ENCODE data around the gene CFAP58.

Gene CFAP58

DNA sequence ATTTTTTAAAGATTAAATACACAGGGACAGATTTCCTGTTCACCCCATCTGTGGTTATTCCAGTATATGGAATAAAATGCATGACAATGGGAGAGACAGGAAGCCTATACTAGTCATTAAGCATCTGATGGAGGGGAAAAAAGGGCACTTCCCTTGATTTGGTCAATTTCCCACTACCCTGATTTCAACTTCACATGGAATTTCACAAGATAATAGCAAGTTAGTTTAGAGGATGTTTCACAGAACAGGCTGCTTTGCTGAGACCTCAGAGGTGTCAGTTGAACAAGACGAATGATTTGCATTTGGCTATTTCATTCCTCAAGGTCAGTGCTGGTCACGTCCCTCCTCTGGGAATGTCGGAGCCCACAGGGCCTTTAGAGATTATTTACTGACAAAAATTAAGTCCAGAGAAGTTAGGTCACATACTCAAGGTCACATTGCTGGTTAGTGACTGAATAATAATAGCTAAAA, 10.7 kb upstream of the CFAP58 start:
- Histone ChIP-seq H3K36me3 (no peaks in the 10 kb centered on the region), H3K27ac (no peak overlapping the region), H3K4me3 (ENCODE audit: low read depth, low read length) (no peak overlapping the region), H3K9me3 (ENCODE audit: severe bottlenecking) (no peaks in the 10 kb centered on the region), H3K27me3 (ENCODE audit: insufficient read depth, low read depth, severe bottlenecking) (no peaks in the 10 kb centered on the region)
- TF ChIP-seq, protein P1, sequence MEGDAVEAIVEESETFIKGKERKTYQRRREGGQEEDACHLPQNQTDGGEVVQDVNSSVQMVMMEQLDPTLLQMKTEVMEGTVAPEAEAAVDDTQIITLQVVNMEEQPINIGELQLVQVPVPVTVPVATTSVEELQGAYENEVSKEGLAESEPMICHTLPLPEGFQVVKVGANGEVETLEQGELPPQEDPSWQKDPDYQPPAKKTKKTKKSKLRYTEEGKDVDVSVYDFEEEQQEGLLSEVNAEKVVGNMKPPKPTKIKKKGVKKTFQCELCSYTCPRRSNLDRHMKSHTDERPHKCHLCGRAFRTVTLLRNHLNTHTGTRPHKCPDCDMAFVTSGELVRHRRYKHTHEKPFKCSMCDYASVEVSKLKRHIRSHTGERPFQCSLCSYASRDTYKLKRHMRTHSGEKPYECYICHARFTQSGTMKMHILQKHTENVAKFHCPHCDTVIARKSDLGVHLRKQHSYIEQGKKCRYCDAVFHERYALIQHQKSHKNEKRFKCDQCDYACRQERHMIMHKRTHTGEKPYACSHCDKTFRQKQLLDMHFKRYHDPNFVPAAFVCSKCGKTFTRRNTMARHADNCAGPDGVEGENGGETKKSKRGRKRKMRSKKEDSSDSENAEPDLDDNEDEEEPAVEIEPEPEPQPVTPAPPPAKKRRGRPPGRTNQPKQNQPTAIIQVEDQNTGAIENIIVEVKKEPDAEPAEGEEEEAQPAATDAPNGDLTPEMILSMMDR (IDR thresholded peaks at IDR 0.05; ENCODE audit: low read depth, low read length) = no peak
- DNase-seq = no peak

DNA sequence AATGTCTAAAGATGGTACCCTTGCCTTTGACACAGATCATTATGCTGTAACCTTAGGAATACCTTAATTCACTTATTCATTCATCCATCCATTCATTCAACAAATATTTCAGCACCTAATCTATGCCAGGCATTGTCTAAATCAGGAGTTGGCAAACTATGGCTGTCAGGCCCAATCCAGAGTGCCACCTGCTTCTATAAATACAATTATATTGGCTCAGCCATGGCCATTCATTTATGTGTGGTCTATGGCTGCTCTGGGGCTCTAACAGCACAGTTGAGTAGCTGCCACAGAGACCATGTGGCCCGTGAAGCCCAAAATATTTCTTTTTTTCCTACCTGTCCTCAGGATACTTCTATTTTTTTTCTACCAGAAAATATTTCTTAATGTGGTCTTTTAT, 9.4 kb upstream of the CFAP58 start:
- Histone ChIP-seq H3K4me3 (ENCODE audit: low read depth, low read length) (no peak overlapping the region), H3K27me3 (ENCODE audit: insufficient read depth, low read depth, severe bottlenecking) (no peaks in the 10 kb centered on the region), H3K36me3 (no peaks in the 10 kb centered on the region), H3K27ac (no peak overlapping the region), H3K9me3 (ENCODE audit: severe bottlenecking) (no peaks in the 10 kb centered on the region)
- TF ChIP-seq, protein P1 (IDR thresholded peaks at IDR 0.05; ENCODE audit: low read depth, low read length) = no peak
- DNase-seq = no peak

DNA sequence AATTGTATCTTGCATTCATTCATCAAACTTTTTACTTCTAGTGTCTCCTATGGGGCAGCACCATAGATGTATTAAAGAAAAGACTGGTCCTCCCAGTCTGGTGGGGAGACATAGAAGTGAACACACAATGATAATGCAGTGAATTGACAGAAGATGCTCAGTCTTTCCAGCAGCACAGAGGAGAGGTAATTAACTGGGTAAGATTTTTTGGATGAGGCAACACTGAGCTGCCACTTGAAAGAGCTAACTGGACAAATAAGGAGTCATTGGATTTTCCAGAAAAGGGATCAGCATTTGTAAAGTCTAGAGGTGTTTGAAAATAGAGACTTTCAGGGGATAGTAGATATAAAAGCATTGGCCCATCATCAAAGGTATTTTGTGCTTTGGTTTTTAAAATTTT, 8.1 kb upstream of the CFAP58 start:
- TF ChIP-seq, protein P1 (IDR thresholded peaks at IDR 0.05; ENCODE audit: low read depth, low read length) = no peak
- no peak for DNase-seq
- H3K4me3 ChIP-seq (ENCODE audit: low read depth, low read length) = no peak overlapping the region

DNA sequence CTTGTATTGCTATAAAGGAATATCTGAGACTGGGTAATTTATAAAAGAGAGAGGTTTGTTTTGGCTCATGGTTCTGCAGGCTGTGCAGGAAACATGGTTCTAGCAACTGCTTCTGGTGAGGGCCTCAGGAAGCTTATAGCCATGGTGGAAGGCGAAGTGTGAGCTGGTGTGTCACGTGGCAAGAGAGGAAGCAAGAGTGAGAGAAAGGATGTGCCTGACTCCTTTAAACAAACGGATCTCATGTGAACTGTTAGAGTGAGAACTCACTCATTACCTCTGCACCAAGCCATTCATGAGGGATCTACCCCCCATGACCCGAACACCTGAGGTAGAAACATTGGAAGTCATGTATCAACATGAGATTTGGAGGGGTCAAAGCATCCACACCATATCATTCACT, 7.7 kb upstream of the CFAP58 start:
- Histone ChIP-seq H3K36me3 (no peaks in the 10 kb centered on the region), H3K4me3 (ENCODE audit: low read depth, low read length) (no peak overlapping the region), H3K9me3 (ENCODE audit: severe bottlenecking) (no peaks in the 10 kb centered on the region), H3K27me3 (ENCODE audit: insufficient read depth, low read depth, severe bottlenecking) (no peaks in the 10 kb centered on the region), H3K27ac (no peak overlapping the region)
- TF ChIP-seq, protein P1 (IDR thresholded peaks at IDR 0.05; ENCODE audit: low read depth, low read length) = no peak
- DNase-seq = no peak

More for the DNA sequence above, 8.1 kb upstream of the CFAP58 start:
- H3K36me3 ChIP-seq = no peaks in the 10 kb centered on the region
- no peaks in the 10 kb centered on the region for H3K27me3 ChIP-seq (ENCODE audit: insufficient read depth, low read depth, severe bottlenecking)
- H3K27ac ChIP-seq = no peak overlapping the region
- H3K9me3 ChIP-seq (ENCODE audit: severe bottlenecking) = no peaks in the 10 kb centered on the region

DNA sequence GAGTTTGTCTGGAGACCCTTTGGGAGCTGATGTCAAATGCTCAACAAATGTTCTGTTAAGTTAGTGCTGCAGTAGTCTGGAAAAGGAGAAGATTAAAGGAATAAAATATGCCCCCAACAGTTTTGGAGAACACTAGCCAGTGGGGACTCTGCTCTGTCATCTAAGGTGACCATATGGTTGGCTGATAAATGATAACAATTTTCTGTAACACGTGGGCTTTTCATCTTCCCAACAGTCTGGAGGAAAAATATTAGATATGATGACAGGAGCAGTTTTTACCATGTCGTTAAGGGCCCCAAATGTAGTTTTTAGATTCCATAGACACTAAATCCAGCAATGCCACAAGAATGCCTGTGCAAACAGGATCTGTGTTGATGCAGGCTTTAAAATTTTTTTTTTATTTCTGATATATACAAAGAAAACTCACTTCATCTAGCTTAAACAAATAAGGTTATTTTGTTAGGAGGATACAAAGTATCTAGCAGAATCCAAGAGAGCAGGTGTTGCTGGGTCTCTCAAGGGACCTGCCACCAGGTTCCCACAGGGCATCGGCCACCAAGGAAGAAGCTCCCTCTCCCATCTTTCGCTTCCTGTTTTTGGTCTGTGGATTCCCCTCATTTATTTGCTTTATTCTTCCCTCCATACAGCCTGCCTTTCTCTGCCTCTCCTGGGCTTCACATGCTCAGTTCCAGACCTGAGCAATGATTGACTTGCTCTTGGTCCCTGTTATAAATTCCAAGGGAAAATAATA, 6.2 kb upstream of the CFAP58 start:
- no peak for DNase-seq
- no peaks in the 10 kb centered on the region for H3K27me3 ChIP-seq (ENCODE audit: insufficient read depth, low read depth, severe bottlenecking)
- TF ChIP-seq, protein P1 (IDR thresholded peaks at IDR 0.05; ENCODE audit: low read depth, low read length) = no peak
- H3K9me3 ChIP-seq (ENCODE audit: severe bottlenecking) = no peaks in the 10 kb centered on the region
- H3K36me3 ChIP-seq = no peaks in the 10 kb centered on the region
- H3K27ac ChIP-seq = no peak overlapping the region
- H3K4me3 ChIP-seq (ENCODE audit: low read depth, low read length) = no peak overlapping the region

DNA sequence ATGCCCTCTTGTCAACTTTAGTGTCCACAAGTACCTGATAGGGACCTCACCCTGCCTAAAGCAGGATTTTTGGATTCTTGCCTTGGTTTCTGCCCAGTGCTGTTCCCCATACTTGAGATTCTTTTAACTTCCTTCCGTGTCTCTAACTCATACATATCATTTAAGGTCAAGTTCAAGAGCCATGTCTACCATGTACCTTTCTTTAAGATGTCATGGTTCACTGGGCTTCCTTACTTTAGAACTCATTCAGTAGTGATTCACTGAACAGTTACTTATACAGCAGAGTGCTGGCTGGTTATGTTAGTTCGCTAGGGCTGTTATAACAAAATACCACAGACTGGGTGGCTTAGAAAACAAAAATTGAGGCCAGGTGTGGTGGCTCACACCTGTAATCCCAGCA, 5.0 kb upstream of the CFAP58 start:
- no peak for DNase-seq
- Histone ChIP-seq H3K27me3 (ENCODE audit: insufficient read depth, low read depth, severe bottlenecking) (no peaks in the 10 kb centered on the region), H3K4me3 (ENCODE audit: low read depth, low read length) (no peak overlapping the region), H3K36me3 (no peaks in the 10 kb centered on the region), H3K9me3 (ENCODE audit: severe bottlenecking) (no peaks in the 10 kb centered on the region), H3K27ac (no peak overlapping the region)
- TF ChIP-seq, protein P1 (IDR thresholded peaks at IDR 0.05; ENCODE audit: low read depth, low read length) = no peak
